Measurements from ENCODE around the gene SYT1.

The SYT1 gene

GRCh38 chr12:78898416-78898815 is 33.8 kb downstream of the SYT1 start:
- DNase-seq: no peak

DNA sequence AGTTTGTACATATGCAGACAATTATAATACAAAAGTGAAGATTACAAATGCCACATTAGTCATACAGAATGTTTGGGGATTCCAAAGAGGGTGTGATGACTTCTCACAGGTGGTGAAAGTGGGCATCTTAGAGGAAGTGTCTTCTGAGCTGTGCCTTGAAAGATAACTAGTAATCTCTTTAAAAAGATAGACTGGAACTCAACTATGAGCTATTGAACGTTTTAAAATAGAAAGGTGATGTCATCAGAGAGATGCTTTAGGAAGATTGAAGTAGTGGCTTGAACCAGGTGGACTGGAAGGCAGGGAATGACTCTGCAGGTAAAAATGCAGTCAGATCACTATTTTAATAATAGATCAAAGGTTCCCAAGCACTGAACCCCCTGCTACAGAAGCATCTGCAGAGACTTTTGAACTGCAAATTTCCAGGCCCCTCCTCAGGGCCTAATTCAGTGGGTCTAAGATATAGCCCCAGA is 50.3 kb downstream of the SYT1 start:
- no peak for DNase-seq

DNA sequence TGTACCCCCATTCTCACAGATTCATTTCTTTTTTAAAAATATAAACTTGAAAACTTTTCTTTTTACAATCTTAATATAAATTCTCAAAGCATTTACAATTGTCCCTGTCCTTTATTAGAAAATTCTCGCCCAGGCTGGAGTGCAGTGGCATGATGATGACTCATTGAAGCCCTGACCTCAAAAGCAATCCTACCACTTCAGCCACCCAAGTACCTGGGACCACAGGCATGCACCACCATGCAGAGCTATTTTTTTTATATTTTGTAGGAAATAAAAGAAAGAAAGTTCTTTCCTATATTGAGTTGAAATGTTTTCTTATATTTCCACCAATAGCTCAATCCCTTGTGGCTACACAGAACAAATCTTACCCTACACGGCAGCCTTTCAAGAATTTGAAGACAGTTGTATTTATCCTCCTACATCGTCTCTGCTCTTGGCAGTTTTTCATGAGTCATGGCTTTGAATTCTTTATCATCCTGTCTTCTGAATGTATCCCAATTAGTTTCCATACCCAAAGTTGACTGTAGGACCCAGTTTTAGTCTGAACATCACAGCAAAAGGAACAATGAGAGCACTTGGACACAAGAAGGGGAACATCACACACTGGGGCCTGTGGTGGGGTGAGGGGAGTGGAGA is 52.4 kb downstream of the SYT1 start:
- DNase-seq: no peak

DNA sequence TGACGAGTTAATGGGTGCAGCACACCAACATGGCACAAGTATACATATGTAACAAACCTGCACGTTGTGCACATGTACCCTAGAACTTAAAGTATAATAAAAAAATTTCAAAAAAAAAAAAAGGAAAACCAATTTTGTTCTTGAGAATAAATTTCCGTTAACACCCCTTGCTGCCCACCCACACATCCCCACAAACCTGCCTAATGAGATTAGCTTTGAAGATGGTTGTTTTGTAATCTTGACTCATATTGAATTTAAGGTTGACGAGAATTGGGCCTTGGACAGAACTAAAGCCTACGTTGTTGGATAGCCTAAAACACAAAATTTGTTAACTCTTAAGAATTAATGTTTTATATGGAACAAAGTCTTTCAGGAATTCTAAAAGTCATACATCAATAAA is 52.9 kb downstream of the SYT1 start:
- DNase-seq: no peak

GRCh38 chr12:78918268-78918667 is 53.7 kb downstream of the SYT1 start:
- DNase-seq: no peak

GRCh38 chr12:78928200-78929074 is 63.9 kb downstream of the SYT1 start:
- no peak for DNase-seq

GRCh38 chr12:78929075-78929418 is 64.5 kb downstream of the SYT1 start:
- no peak for DNase-seq

DNA sequence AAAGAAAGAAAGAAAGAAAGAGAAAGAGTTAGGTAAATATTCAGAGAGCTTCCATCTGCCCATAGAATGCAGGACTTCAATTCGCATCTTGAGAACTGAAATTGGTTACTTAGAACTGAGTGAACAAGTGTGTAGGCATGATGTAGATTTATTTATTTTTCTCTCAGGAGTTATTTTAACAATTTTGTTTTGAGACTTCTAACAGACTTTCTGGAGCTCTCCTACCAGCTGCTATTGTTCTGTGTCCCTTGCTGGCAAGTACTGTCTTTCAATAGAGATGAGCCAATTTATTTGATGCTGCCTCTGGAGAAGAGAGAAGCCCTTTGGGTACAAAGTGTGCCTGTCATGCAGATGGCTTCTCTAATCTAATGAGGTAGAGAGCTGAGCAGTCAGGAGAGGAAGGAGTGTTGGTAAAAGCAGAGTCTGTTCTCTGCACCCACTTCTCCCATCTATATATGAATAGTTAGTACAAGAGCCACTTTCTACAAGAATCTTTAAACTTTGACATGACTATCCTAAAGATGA is 67.0 kb downstream of the SYT1 start:
- no peak for DNase-seq

DNA sequence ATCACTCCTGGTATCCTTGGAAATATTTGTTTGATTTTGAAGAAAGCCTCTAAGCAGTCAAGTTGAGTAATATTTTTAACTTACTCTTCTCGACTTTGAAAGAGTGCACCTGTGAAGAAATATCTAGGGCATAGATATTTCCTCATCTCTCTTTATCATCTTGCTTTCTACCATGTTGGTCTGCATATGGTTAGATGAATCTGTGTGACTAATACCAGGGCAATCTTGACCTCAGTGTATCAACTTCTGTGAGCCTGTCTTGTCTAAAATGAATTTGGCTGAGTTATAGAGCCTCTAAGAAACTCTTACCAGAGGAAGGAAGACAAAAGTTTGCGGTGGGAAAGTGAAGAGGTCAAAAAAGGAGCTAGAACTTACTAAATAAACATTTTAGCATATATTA is 68.4 kb downstream of the SYT1 start:
- no peak for DNase-seq

DNA sequence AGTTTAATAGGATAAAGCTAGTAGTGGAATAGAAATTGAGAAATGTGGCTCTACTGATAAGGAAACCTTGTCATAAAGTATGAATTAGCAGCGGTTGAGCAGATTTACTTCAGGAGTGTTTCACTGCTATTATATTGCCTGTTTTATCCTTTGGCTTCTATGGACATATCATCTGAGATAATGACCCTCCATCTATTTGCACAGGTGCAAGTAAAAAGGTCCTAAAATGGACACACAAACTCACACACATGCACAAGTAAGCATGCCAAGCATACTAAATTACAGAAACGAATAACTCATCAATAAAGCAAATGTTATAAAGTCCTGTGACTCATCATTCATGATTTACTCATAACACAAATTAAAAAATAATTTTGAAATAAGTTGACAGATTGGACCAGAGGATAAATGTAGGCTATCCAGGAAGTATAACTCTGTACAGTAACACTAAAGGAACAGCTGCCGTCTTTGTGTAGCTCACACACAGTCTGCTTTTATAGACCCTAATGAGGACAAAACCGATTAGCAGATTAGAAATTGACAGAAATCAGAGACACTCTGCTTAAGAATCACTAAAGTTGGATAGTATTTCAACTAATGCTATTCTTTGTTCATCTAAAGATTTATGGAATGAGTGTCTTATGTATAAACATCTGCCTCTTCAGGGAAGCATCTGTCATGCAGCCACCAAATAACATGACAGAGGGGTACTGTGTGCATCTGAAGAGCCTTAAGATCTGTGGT is 73.9 kb downstream of the SYT1 start:
- DNase-seq: no peak

- DNase-seq: no peak
Observed at GRCh38 chr12:78949532-78949931, 85.0 kb downstream of the SYT1 start.

- no peak for DNase-seq
Observed at GRCh38 chr12:78951803-78952551, 87.4 kb downstream of the SYT1 start.

GRCh38 chr12:78952552-78952929 is 88.0 kb downstream of the SYT1 start:
- DNase-seq: no peak

DNA sequence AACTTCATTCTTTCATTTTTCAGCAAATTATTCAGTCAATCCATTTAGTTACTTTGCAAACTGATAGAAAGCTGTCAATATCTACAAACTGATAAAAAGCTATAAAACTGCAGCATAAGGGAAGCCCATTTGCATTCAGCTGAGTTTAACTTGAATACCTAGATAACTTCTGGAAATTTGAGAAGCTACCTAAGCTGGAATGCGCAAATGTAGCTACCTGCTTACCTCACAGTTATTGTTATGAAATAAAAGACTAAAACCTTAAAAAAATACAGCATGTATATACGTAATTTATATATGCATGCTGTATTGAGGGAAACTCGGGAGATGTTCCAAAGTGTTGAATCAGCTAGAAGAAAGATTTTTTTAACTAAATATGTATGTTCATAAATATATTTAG is 94.4 kb downstream of the SYT1 start:
- no peak for DNase-seq

DNA sequence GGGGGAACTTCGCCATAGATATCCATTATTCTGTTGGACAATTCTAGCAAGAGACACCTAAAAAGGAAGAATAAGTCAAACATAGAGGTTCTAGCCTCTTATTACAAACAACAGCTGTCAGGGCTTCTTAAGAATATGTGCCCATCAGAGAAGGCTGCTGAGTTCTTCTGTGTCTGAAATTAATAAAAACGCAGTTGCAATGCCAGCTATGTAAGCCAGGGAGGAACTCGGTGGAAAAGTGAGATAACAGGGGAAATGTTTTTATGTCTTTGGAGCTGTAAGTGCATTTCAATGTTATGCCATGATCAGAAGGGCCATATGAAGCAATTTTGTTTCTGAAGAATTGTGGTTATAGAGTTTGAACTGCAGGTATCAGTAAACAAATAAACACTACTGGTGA is 95.0 kb downstream of the SYT1 start:
- DNase-seq: no peak

- no peak for DNase-seq
Observed at GRCh38 chr12:78961171-78961570, 96.6 kb downstream of the SYT1 start.

- no peak for DNase-seq
Observed at GRCh38 chr12:78963439-78964227, 99.1 kb downstream of the SYT1 start.

GRCh38 chr12:78964521-78964920 is 99.9 kb downstream of the SYT1 start:
- DNase-seq: no peak

DNA sequence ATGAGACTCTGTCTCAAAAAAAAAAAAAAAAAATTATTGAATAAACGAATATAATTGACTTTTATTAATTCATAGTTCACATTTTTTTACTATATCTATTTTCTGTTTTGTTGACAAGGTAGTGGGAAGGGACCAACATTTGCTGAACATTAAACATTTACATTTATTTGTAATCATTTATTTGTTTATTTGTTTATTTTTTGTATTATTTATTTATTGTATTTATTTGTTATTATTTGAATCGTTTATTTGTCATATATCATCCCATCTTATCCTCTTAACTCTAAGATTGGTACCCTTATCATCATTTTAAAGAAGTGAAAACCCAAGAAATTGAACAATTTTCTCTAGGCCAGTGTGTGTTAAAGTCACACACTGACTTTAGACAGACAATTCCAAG is 101.5 kb downstream of the SYT1 start:
- no peak for DNase-seq

GRCh38 chr12:78966926-78967325 is 102.4 kb downstream of the SYT1 start:
- DNase-seq: no peak

DNA sequence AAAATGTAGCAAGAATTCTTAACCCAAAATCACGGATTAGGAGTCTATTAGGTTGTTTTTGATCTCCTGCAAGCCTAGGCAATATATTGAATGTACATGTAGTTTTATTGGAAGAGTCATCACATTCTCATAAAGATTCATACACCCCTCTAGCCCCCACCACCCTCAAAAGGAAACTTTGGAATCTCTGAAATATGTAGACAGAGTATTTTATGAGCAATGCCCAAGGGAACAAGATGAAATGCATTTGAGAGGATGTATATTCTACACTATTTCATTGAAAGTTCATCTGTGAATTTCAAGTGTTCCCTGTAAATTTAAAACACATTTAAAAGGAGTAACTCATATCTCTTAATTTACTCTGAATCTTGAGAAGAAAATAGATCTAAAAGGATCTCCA is 103.7 kb downstream of the SYT1 start:
- no peak for DNase-seq

GRCh38 chr12:78970041-78970440 is 105.5 kb downstream of the SYT1 start:
- no peak for DNase-seq

Data from activated CD4-positive, alpha-beta T cell treated with anti-CD3 and anti-CD28 coated beads for 1 hour (primary cell).